HG02763 (cell line): ENCODE data around the gene PRR5.

Experiments
- ATAC-seq: cut with Tn5 transposase; IDR thresholded peaks from one replicate; pipeline ENCODE4 v1.9.1; 2021; ENCODE audit warnings: mild to moderate bottlenecking, moderate library complexity; ENCODE audit not compliant: unreplicated experiment

The PRR5 gene

GRCh38 chr22:44711690-44712555 lies 9.9 kb downstream of the PRR5 start:
- no peak for ATAC-seq

- no peak for ATAC-seq
Observed at GRCh38 chr22:44712962-44713361, 11.0 kb downstream of the PRR5 start.

GRCh38 chr22:44714703-44715350 lies 12.8 kb downstream of the PRR5 start:
- no peak for ATAC-seq

GRCh38 chr22:44718418-44718817 lies 16.4 kb downstream of the PRR5 start:
- ATAC-seq: no peak

GRCh38 chr22:44719586-44720368 lies 17.8 kb downstream of the PRR5 start:
- ATAC-seq: no peak

GRCh38 chr22:44721213-44721612 lies 19.2 kb downstream of the PRR5 start:
- no peak for ATAC-seq

- ATAC-seq: no peak
Observed at GRCh38 chr22:44722611-44723010, 20.6 kb downstream of the PRR5 start.

GRCh38 chr22:44723801-44724200 lies 21.8 kb downstream of the PRR5 start:
- no peak for ATAC-seq

GRCh38 chr22:44724416-44724815 lies 22.4 kb downstream of the PRR5 start:
- no peak for ATAC-seq

- ATAC-seq: no peak
Observed at GRCh38 chr22:44724859-44725258, 22.9 kb downstream of the PRR5 start.

GRCh38 chr22:44726439-44726838 lies 24.4 kb downstream of the PRR5 start:
- ATAC-seq: no peak

- no peak for ATAC-seq
Observed at GRCh38 chr22:44727148-44727547, 25.1 kb downstream of the PRR5 start.

- ATAC-seq: no peak
Observed at GRCh38 chr22:44727709-44728108, 25.7 kb downstream of the PRR5 start.

GRCh38 chr22:44728761-44729324 lies 26.8 kb downstream of the PRR5 start:
- no peak for ATAC-seq

- no peak for ATAC-seq
Observed at GRCh38 chr22:44729391-44730021, 27.5 kb downstream of the PRR5 start.

- no peak for ATAC-seq
Observed at GRCh38 chr22:44730022-44730393, 28.0 kb downstream of the PRR5 start.

- ATAC-seq: no peak
Observed at GRCh38 chr22:44730490-44731356, 28.7 kb downstream of the PRR5 start.

- ATAC-seq: no peak
Observed at GRCh38 chr22:44731357-44731970, 29.5 kb downstream of the PRR5 start.

GRCh38 chr22:44732017-44732561 lies 30.1 kb downstream of the PRR5 start:
- ATAC-seq: no peak
